GM18951 (cell line): ENCODE measurements around the gene NOD2.

Source experiments
- POLR2A ChIP-seq: IDR thresholded peaks from 4 replicates; pipeline ENCODE4 v1.6.1; 2011; ENCODE audit warnings: mild to moderate bottlenecking; ENCODE audit not compliant: insufficient read length, insufficient read depth; ENCODE audit errors: extremely low read depth
- in situ Hi-C: fragments of 300-500 bp; cut with MboI; formaldehyde crosslinking; loops from one replicate; pipeline ENCODE4 v1.12.0; 2022; ENCODE audit warnings: low sequenced_read_pairs, mixed read lengths, inconsistent platforms; ENCODE audit not compliant: unreplicated experiment

NOD2 gene

GRCh38 chr16:50692644-50692998 is 785 bp upstream of the NOD2 start:
- no peak for TF ChIP-seq POLR2A
- in situ Hi-C loops: no loop called here

GRCh38 chr16:50694206-50694605 is 800 bp downstream of the NOD2 start:
- in situ Hi-C loops: no loop called here
- TF ChIP-seq POLR2A: no peak

- no peak for TF ChIP-seq POLR2A
- in situ Hi-C loops: no loop called here
These were observed 1.9 kb downstream of the NOD2 start for GRCh38 chr16:50695017-50696000.

GRCh38 chr16:50696126-50696525 is 2.7 kb downstream of the NOD2 start:
- no peak for TF ChIP-seq POLR2A
- in situ Hi-C loops: no loop called here

- in situ Hi-C loops: no loop called here
- TF ChIP-seq POLR2A: peak; percentile 62
These were observed 3.4 kb downstream of the NOD2 start for GRCh38 chr16:50696575-50697420.

- TF ChIP-seq POLR2A: no peak
- in situ Hi-C loops: no loop called here
These were observed 4.0 kb downstream of the NOD2 start for GRCh38 chr16:50697421-50697715.

- peak; percentile 24 for TF ChIP-seq POLR2A
- in situ Hi-C loops: no loop called here
These were observed 4.7 kb downstream of the NOD2 start for GRCh38 chr16:50697881-50698767.

GRCh38 chr16:50699326-50700159 is 6.1 kb downstream of the NOD2 start:
- TF ChIP-seq POLR2A: no peak
- in situ Hi-C loops: no loop called here

GRCh38 chr16:50702725-50703124 is 9.3 kb downstream of the NOD2 start:
- in situ Hi-C loops: no loop called here
- no peak for TF ChIP-seq POLR2A

- in situ Hi-C loops: no loop called here
- no peak for TF ChIP-seq POLR2A
These were observed 10.8 kb downstream of the NOD2 start for GRCh38 chr16:50704245-50704644.

GRCh38 chr16:50705436-50706110 is 12.2 kb downstream of the NOD2 start:
- TF ChIP-seq POLR2A: no peak
- in situ Hi-C loops: no loop called here

- in situ Hi-C loops: no loop called here
- no peak for TF ChIP-seq POLR2A
These were observed 12.8 kb downstream of the NOD2 start for GRCh38 chr16:50706250-50706649.
